Measurements from ENCODE around the gene PLK3. TPM values are rescaled to one million over a fixed set of nuclear protein-coding genes. Genes with fewer than 3 reads are reported as not detected.

PLK3 gene
- total and polyA plus RNA-seq, 2 experiments from 2014 or later: 8.7 to 15.1 TPM

DNA sequence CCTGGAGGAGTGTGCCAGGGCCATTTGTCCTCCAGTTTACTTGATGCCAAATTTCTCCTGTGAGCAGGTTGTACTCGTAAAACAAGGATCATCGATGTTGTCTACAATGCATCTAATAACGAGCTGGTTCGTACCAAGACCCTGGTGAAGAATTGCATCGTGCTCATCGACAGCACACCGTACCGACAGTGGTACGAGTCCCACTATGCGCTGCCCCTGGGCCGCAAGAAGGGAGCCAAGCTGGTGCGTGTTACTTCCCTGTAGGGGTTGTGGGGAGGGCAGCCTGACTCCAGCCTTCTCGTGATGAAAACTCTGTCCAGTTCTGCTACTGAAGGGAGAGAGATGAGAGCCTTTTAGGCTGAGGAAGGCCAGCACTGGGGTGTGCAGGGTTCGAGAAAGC lies 22.6 kb upstream of the PLK3 start:
- Mint-ChIP-seq H3K27me3 (ENCODE audit: insufficient read depth, low read depth, poor library complexity) (peaks cover 30% of the 10 kb centered on the region), H3K36me3 (ENCODE audit: low read depth) (peaks cover 64% of the 10 kb centered on the region), H3K27ac (peak overlapping the region; percentile 93), H3K4me1 (peaks cover 20% of the 10 kb centered on the region), H3K4me3 (peak overlapping the region; percentile 87), H3K9me3 (no peaks in the 10 kb centered on the region; the same call in 2 of the 3 replicates)
- Histone ChIP-seq H4K20me1 (replicated peaks; ENCODE audit: insufficient read depth) (peaks cover 35% of the 10 kb centered on the region), H2AFZ (no peak overlapping the region), H3F3A (replicated peaks; ENCODE audit: low read depth) (peaks cover 66% of the 10 kb centered on the region), H3K4me2 (peak overlapping the region; percentile 100), H3K4me3 (peak overlapping the region; percentile 99), H3K4me1 (ENCODE audit: insufficient read depth) (peaks cover 15% of the 10 kb centered on the region), H3K9me2 (ENCODE audit: insufficient read depth) (no peaks in the 10 kb centered on the region), H3K79me2 (replicated peaks; ENCODE audit: insufficient read depth) (peaks cover 43% of the 10 kb centered on the region), H3K36me3 (ENCODE audit: insufficient read depth) (peaks cover 37% of the 10 kb centered on the region), H3K27me3 (ENCODE audit: insufficient read depth) (no peaks in the 10 kb centered on the region), H3K27ac (ENCODE audit: low read depth) (peak overlapping the region; percentile 90)
- ATAC-seq (no peak), DNase-seq (ENCODE audit: low spot score) (no peak)
- no peak for TF ChIP-seq ZNF331 (CRISPR knock-in tag; IDR thresholded peaks at IDR 0.05; ENCODE audit: low read depth)
- no peak for TF ChIP-seq EZH2phosphoT487 (IDR thresholded peaks at IDR 0.05; ENCODE audit: unreplicated experiment)
- no peak for TF ChIP-seq EZH2 (IDR thresholded peaks at IDR 0.05; ENCODE audit: low read depth, unreplicated experiment)
- TF ChIP-seq POLR2AphosphoS5 (IDR thresholded peaks at IDR 0.05; ENCODE audit: low read depth): 0 out of 2 replicates have a peak, but pooled peaks have one; percentile 8
- no peak for TF ChIP-seq JUNB (IDR thresholded peaks at IDR 0.05; ENCODE audit: unreplicated experiment)
- TF ChIP-seq ZNF114 (CRISPR knock-in tag; IDR thresholded peaks at IDR 0.05): no peak

DNA sequence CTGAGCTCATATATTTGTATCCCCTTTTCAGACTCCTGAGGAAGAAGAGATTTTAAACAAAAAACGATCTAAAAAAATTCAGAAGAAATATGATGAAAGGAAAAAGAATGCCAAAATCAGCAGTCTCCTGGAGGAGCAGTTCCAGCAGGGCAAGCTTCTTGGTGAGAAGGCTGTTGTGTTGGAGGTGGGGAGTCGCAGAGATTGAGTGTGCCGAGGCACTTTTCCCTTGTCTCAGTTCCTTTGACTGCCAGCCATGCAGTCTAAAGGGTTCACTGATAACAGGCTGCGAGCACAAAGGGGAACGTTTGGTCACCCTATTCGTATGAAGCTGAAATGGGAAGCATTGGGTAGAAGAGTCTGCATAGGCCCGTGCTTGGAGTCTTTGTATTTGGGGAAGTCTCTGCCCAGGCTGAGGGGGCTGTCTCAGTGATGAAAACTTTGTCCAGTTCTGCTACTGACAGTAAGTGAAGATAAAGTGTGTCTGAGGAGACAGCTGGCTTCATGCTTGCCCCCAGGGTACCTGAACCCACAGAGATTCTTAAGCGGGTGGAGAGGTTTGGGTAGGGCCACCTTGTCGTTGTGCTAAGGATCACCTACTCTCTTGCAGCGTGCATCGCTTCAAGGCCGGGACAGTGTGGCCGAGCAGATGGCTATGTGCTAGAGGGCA lies 22.1 kb upstream of the PLK3 start:
- Mint-ChIP-seq H3K4me1 (peaks cover 20% of the 10 kb centered on the region), H3K36me3 (ENCODE audit: low read depth) (peaks cover 64% of the 10 kb centered on the region), H3K27me3 (ENCODE audit: insufficient read depth, low read depth, poor library complexity) (peaks cover 30% of the 10 kb centered on the region), H3K27ac (peak overlapping the region; percentile 93), H3K9me3 (no peaks in the 10 kb centered on the region; the same call in 2 of the 3 replicates), H3K4me3 (peak overlapping the region; percentile 87)
- peak overlapping the region; percentile 99 for H3K4me3 ChIP-seq
- H4K20me1 ChIP-seq (replicated peaks; ENCODE audit: insufficient read depth): peaks cover 35% of the 10 kb centered on the region
- peaks cover 37% of the 10 kb centered on the region for H3K36me3 ChIP-seq (ENCODE audit: insufficient read depth)
- H3K4me1 ChIP-seq (ENCODE audit: insufficient read depth): peaks cover 15% of the 10 kb centered on the region
- peaks cover 72% of the 10 kb centered on the region for H3F3A ChIP-seq (replicated peaks; ENCODE audit: low read depth)
- peak overlapping the region; percentile 100 for H3K4me2 ChIP-seq
- peaks cover 43% of the 10 kb centered on the region for H3K79me2 ChIP-seq (replicated peaks; ENCODE audit: insufficient read depth)
- peak overlapping the region; percentile 90 for H3K27ac ChIP-seq (ENCODE audit: low read depth)
- no peak for DNase-seq (ENCODE audit: low spot score)
- TF ChIP-seq POLR2AphosphoS5 (IDR thresholded peaks at IDR 0.05; ENCODE audit: low read depth): 0 out of 2 replicates have a peak, but pooled peaks have one; percentile 4
- TF ChIP-seq, protein P1, sequence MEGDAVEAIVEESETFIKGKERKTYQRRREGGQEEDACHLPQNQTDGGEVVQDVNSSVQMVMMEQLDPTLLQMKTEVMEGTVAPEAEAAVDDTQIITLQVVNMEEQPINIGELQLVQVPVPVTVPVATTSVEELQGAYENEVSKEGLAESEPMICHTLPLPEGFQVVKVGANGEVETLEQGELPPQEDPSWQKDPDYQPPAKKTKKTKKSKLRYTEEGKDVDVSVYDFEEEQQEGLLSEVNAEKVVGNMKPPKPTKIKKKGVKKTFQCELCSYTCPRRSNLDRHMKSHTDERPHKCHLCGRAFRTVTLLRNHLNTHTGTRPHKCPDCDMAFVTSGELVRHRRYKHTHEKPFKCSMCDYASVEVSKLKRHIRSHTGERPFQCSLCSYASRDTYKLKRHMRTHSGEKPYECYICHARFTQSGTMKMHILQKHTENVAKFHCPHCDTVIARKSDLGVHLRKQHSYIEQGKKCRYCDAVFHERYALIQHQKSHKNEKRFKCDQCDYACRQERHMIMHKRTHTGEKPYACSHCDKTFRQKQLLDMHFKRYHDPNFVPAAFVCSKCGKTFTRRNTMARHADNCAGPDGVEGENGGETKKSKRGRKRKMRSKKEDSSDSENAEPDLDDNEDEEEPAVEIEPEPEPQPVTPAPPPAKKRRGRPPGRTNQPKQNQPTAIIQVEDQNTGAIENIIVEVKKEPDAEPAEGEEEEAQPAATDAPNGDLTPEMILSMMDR (conservative IDR thresholded peaks at IDR 0.05; ENCODE audit: low read depth in 2 of 2): no peak
- no peaks in the 10 kb centered on the region for H3K27me3 ChIP-seq (ENCODE audit: insufficient read depth)
- no peaks in the 10 kb centered on the region for H3K9me2 ChIP-seq (ENCODE audit: insufficient read depth)
- ATAC-seq: no peak
- H2AFZ ChIP-seq: no peak overlapping the region

Measured in GM23338 (cell line).